ENCODE measurements around the gene KLF18. TPM values are rescaled to one million over a fixed set of nuclear protein-coding genes. Genes with fewer than 3 reads are reported as not detected.
"Not testable (repeated sequence)": the region's sequence is repeated elsewhere in the genome, so short reads cannot be mapped to it uniquely, and the experiment has no call there.

KLF18 gene
- total and polyA plus RNA-seq, 2 experiments from 2014 or later, result not detected

GRCh38 chr1:44119525-44119924, 21.9 kb downstream of the KLF18 start:
- Histone ChIP-seq H4K20me1 (ENCODE audit: insufficient read depth, poor library complexity, severe bottlenecking) (no peaks in the 10 kb centered on the region), H3K4me3 (no peak overlapping the region), H3K27me3 (no peaks in the 10 kb centered on the region), H3K27ac (no peak overlapping the region), H3K9me2 (replicated peaks; ENCODE audit: insufficient read depth) (no peaks in the 10 kb centered on the region), H3K4me2 (no peak overlapping the region), H3K36me3 (replicated peaks; ENCODE audit: insufficient read depth, low read depth) (no peaks in the 10 kb centered on the region), H2AFZ (no peak overlapping the region), H3K79me2 (no peaks in the 10 kb centered on the region), H3K4me1 (ENCODE audit: insufficient read depth) (no peaks in the 10 kb centered on the region), H3K9me3 (ENCODE audit: low read depth) (no peaks in the 10 kb centered on the region)
- DNase-seq (ENCODE audit: low spot score), result no peak
- WGBS (ENCODE audit: low lambda C conversion rate, missing lambda C conversion rate), result 88% methylated on average over 6 of the region's 6 CpGs
- no peak for TF ChIP-seq EZH2 (IDR thresholded peaks at IDR 0.05; ENCODE audit: borderline replicate concordance)
- TF ChIP-seq CTCF (IDR thresholded peaks at IDR 0.05; ENCODE audit: poor library complexity), result no peak
- TF ChIP-seq EZH2phosphoT487 (IDR thresholded peaks at IDR 0.05; ENCODE audit: low read depth, severe bottlenecking, unreplicated experiment), result no peak

GRCh38 chr1:44118682-44119081, 22.7 kb downstream of the KLF18 start, which contains the start of gene KLF17:
Gene KLF17, plus strand, starts transcription at chr1:44118821. Its CDS starts 87 bp downstream, at chr1:44118908.
- H3K79me2 ChIP-seq, result no peaks in the 10 kb centered on the region
- DNase-seq (ENCODE audit: low spot score), result no peak
- no peaks in the 10 kb centered on the region for H3K4me1 ChIP-seq (ENCODE audit: insufficient read depth)
- TF ChIP-seq CTCF (IDR thresholded peaks at IDR 0.05; ENCODE audit: poor library complexity) (no peak), EZH2 (IDR thresholded peaks at IDR 0.05; ENCODE audit: borderline replicate concordance) (no peak), EZH2phosphoT487 (IDR thresholded peaks at IDR 0.05; ENCODE audit: low read depth, severe bottlenecking, unreplicated experiment) (no peak)
- H4K20me1 ChIP-seq (ENCODE audit: insufficient read depth, poor library complexity, severe bottlenecking), result no peaks in the 10 kb centered on the region
- no peak within 1 kb of the TSS for H3K4me2 ChIP-seq
- H3K27me3 ChIP-seq, result no peaks in the 10 kb centered on the region
- no peaks in the 10 kb centered on the region for H3K9me3 ChIP-seq (ENCODE audit: low read depth)
- WGBS (ENCODE audit: low lambda C conversion rate, missing lambda C conversion rate), result 93% methylated on average over 19 of the region's 25 CpGs
- H3K27ac ChIP-seq, result no peak within 1 kb of the TSS
- no peak within 1 kb of the TSS for H3K4me3 ChIP-seq
- H2AFZ ChIP-seq, result no peak within 1 kb of the TSS
- H3K36me3 ChIP-seq (replicated peaks; ENCODE audit: insufficient read depth, low read depth), result no peaks in the 10 kb centered on the region
- H3K9me2 ChIP-seq (replicated peaks; ENCODE audit: insufficient read depth), result no peaks in the 10 kb centered on the region

- not testable (repeated sequence) for H3K4me2 ChIP-seq; H3K79me2 ChIP-seq; H4K20me1 ChIP-seq (ENCODE audit: insufficient read depth, poor library complexity, severe bottlenecking); H3K9me3 ChIP-seq (ENCODE audit: low read depth); H3K27ac ChIP-seq; H3K27me3 ChIP-seq; H3K4me1 ChIP-seq (ENCODE audit: insufficient read depth); H3K9me2 ChIP-seq (replicated peaks; ENCODE audit: insufficient read depth); DNase-seq (ENCODE audit: low spot score); H2AFZ ChIP-seq; H3K36me3 ChIP-seq (replicated peaks; ENCODE audit: insufficient read depth, low read depth); H3K4me3 ChIP-seq
- WGBS (ENCODE audit: low lambda C conversion rate, missing lambda C conversion rate), result 99% methylated on average over 10 of the region's 10 CpGs
Measured at GRCh38 chr1:44117272-44117671, 24.2 kb downstream of the KLF18 start.

GRCh38 chr1:44114098-44114497, 27.3 kb downstream of the KLF18 start:
- no peak overlapping the region for H3K27ac ChIP-seq
- DNase-seq (ENCODE audit: low spot score), result no peak
- no peak overlapping the region for H2AFZ ChIP-seq
- no peaks in the 10 kb centered on the region for H3K9me3 ChIP-seq (ENCODE audit: low read depth)
- TF ChIP-seq EZH2 (IDR thresholded peaks at IDR 0.05; ENCODE audit: borderline replicate concordance) (no peak), CTCF (IDR thresholded peaks at IDR 0.05; ENCODE audit: poor library complexity) (no peak), EZH2phosphoT487 (IDR thresholded peaks at IDR 0.05; ENCODE audit: low read depth, severe bottlenecking, unreplicated experiment) (no peak)
- no peaks in the 10 kb centered on the region for H3K9me2 ChIP-seq (replicated peaks; ENCODE audit: insufficient read depth)
- no peak overlapping the region for H3K4me2 ChIP-seq
- no peaks in the 10 kb centered on the region for H3K4me1 ChIP-seq (ENCODE audit: insufficient read depth)
- no peaks in the 10 kb centered on the region for H4K20me1 ChIP-seq (ENCODE audit: insufficient read depth, poor library complexity, severe bottlenecking)
- peaks cover 3% of the 10 kb centered on the region for H3K27me3 ChIP-seq
- no peaks in the 10 kb centered on the region for H3K79me2 ChIP-seq
- H3K36me3 ChIP-seq (replicated peaks; ENCODE audit: insufficient read depth, low read depth), result no peaks in the 10 kb centered on the region
- H3K4me3 ChIP-seq, result no peak overlapping the region
- 87% methylated on average over 7 of the region's 7 CpGs for WGBS (ENCODE audit: low lambda C conversion rate, missing lambda C conversion rate)
